Fibroblast of lung (primary cell): ENCODE data around the gene C1QTNF5.

Source experiments
- CTCF ChIP-seq, 2 donors: IDR thresholded peaks in 1 of 2; conservative IDR thresholded peaks in 1 of 2; 1 replicate in 1 of 2; 2 replicates in 1 of 2; pipeline ENCODE4 v1.5.1; 2011 to 2012; ENCODE audit warnings: low read length in 2 of 2, control low read depth in 1 of 2, inconsistent platforms in 1 of 2, low read depth in 1 of 2, mild to moderate bottlenecking in 1 of 2
- EZH2 ChIP-seq: IDR thresholded peaks from 2 replicates; pipeline ENCODE4 v1.5.1; 2012; ENCODE audit warnings: low read length, control low read depth, mild to moderate bottlenecking; ENCODE audit errors: missing control alignments

DNA sequence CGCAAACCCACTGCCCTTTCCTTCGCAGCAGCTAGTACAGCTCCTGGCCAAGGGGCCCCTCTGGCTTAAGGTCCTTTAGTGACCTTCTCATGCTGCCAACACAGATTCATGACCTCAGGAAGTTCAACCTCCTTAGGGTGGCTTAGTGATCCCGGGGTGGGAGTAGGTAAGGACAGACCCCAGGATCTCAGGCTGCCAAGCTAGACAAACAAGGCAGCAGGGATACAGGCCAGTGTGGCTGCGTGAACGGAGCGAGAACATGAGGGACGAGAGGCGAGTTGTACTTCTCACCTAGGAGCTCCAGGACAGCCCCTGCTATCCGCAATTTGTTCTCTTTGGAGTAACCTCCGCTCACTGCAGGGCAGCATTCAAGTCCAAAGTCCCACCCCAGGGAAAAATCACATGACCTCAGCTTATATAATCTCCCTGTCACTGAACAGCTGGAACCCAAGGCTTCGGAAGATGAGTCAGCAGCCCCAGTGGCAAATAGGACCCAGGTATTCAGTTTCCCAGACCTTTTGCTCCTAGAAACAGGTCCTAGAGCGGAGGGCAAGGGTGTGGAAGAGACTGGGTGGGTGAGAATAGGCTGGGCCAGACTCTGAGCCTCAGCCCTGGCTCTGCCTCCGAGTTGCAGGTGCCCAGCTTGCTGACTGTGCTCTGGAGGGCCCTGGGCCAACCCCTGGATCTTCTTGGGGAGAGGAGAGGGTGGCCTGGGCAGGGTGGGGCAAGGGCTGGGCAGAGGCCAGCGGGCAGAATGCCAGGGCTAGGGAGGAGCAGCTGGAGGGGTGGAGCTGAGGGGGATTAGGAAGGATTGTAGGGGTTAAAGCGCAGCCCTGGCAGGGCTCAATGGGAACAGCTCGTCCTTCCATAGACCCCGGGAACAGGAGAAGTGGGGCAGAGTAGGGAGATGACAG is 27.7 kb upstream of the C1QTNF5 start:
- no peak for TF ChIP-seq CTCF (conservative IDR thresholded peaks at IDR 0.05 in 1 of 2, IDR thresholded peaks at IDR 0.05 in 1 of 2; ENCODE audit: low read depth in 1 of 2, low read length in 2 of 2)
- no peak for TF ChIP-seq EZH2
